ENCODE measurements around the gene ARIH2. TPM values are rescaled to one million over a fixed set of nuclear protein-coding genes. Genes with fewer than 3 reads are reported as not detected.

Gene ARIH2
- total RNA-seq, 1 experiment from 2014 or later: 76.8 TPM

DNA sequence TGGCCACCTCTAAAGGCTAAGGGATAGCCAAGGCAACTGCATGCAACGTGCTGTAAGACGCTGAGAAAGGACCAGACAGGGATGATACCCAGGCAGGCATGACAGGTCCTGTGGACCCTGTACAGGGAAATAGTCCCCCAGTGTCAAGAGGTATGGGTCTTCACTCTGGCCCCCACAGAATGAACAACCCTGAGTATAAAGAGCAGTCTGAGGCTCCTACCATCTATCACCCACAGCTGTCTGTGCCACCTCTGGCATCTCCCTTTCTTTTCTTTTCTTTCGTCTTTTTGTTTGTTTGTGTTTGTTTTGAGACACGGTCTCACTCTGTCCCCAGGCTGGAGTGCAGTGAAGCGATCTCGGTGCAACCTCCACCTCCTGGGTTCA, 38.7 kb upstream of the ARIH2 start:
- Histone ChIP-seq H3K9me3 (ENCODE audit: low read depth, low read length, poor library complexity, severe bottlenecking) (no peaks in the 10 kb centered on the region), H3K27ac (ENCODE audit: low read depth, low read length, poor library complexity, severe bottlenecking) (no peak overlapping the region), H3K27me3 (replicated peaks; ENCODE audit: insufficient read depth, low read depth, low read length, poor library complexity) (no peaks in the 10 kb centered on the region), H3K4me1 (ENCODE audit: insufficient read depth, low read length, poor library complexity, severe bottlenecking) (no peaks in the 10 kb centered on the region), H3K4me3 (ENCODE audit: low read depth, low read length, poor library complexity, severe bottlenecking) (no peak overlapping the region), H3K36me3 (ENCODE audit: insufficient read depth, low read length, poor library complexity, severe bottlenecking) (no peaks in the 10 kb centered on the region)
- intact Hi-C loops (cut with micrococcal nuclease; ENCODE audit: unreplicated experiment): no loop called here
- POLR2A ChIA-PET (ENCODE audit: low non-redundant PET): no interaction called here
- DNase-seq (ENCODE audit: low spot score): no peak
- no TSS peak for BruUV-seq (replicated peaks)
- TF ChIP-seq EZH2 (IDR thresholded peaks at IDR 0.05; ENCODE audit: borderline replicate concordance, low read depth, low read length, poor library complexity, severe bottlenecking): no peak
- TF ChIP-seq, protein P1, sequence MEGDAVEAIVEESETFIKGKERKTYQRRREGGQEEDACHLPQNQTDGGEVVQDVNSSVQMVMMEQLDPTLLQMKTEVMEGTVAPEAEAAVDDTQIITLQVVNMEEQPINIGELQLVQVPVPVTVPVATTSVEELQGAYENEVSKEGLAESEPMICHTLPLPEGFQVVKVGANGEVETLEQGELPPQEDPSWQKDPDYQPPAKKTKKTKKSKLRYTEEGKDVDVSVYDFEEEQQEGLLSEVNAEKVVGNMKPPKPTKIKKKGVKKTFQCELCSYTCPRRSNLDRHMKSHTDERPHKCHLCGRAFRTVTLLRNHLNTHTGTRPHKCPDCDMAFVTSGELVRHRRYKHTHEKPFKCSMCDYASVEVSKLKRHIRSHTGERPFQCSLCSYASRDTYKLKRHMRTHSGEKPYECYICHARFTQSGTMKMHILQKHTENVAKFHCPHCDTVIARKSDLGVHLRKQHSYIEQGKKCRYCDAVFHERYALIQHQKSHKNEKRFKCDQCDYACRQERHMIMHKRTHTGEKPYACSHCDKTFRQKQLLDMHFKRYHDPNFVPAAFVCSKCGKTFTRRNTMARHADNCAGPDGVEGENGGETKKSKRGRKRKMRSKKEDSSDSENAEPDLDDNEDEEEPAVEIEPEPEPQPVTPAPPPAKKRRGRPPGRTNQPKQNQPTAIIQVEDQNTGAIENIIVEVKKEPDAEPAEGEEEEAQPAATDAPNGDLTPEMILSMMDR (conservative IDR thresholded peaks at IDR 0.05; ENCODE audit: low read depth, low read length): no peak
- CTCF ChIA-PET: no interaction called here

DNA sequence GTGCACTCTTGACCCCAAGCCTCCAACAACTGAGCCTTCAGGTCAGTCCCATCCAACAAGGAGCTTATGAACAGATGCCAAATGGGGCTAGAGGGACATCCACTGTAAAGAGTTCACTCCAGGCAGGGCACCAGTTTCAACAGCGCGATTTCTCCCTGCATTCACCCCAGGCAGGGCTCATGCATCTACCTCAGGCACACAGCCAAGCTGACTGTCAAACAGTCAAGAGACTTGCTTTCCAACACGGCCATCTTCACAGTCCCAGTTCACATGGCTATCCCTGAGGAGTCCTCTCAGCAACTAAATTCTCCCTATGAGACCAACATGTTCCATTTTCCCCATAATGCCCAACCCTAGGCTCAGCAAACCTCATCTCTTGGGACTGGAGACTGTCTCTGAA, 37.6 kb upstream of the ARIH2 start:
- no peak overlapping the region for H3K27ac ChIP-seq (ENCODE audit: low read depth, low read length, poor library complexity, severe bottlenecking)
- no peak for TF ChIP-seq EZH2 (IDR thresholded peaks at IDR 0.05; ENCODE audit: borderline replicate concordance, low read depth, low read length, poor library complexity, severe bottlenecking)
- TF ChIP-seq, protein P1 (conservative IDR thresholded peaks at IDR 0.05; ENCODE audit: low read depth, low read length): no peak
- ChIA-PET CTCF (no interaction called here), POLR2A (ENCODE audit: low non-redundant PET) (no interaction called here)
- no peaks in the 10 kb centered on the region for H3K36me3 ChIP-seq (ENCODE audit: insufficient read depth, low read length, poor library complexity, severe bottlenecking)
- BruUV-seq (replicated peaks): no TSS peak
- DNase-seq (ENCODE audit: low spot score): no peak
- no peaks in the 10 kb centered on the region for H3K4me1 ChIP-seq (ENCODE audit: insufficient read depth, low read length, poor library complexity, severe bottlenecking)
- no peaks in the 10 kb centered on the region for H3K27me3 ChIP-seq (replicated peaks; ENCODE audit: insufficient read depth, low read depth, low read length, poor library complexity)
- H3K4me3 ChIP-seq (ENCODE audit: low read depth, low read length, poor library complexity, severe bottlenecking): no peak overlapping the region
- intact Hi-C loops (cut with micrococcal nuclease; ENCODE audit: unreplicated experiment): no loop called here
- H3K9me3 ChIP-seq (ENCODE audit: low read depth, low read length, poor library complexity, severe bottlenecking): no peaks in the 10 kb centered on the region

DNA sequence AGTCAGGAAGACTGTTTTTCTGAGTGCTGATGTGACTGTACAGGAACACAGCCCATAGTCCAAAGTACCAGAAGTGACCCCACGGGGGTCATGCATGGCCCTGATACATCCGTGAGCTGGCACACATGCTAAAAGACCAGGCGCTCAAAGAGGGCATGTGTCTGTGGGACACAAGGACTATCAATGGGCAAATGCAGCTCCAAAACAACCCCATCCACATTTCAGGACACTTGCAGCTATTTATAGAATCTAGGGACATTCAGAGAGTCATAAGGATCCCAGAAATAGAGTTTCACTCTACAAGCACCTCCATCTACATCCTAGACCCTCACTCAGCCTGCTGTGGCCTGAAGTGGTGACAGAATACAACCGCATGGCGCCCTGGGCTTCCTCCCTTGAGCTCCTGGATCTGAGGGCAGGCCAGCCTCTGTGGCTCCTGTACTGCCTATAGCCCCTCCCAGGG, 37.0 kb upstream of the ARIH2 start:
- no peak for DNase-seq (ENCODE audit: low spot score)
- Histone ChIP-seq H3K27me3 (replicated peaks; ENCODE audit: insufficient read depth, low read depth, low read length, poor library complexity) (no peaks in the 10 kb centered on the region), H3K9me3 (ENCODE audit: low read depth, low read length, poor library complexity, severe bottlenecking) (no peaks in the 10 kb centered on the region), H3K4me1 (ENCODE audit: insufficient read depth, low read length, poor library complexity, severe bottlenecking) (no peaks in the 10 kb centered on the region), H3K27ac (ENCODE audit: low read depth, low read length, poor library complexity, severe bottlenecking) (no peak overlapping the region), H3K36me3 (ENCODE audit: insufficient read depth, low read length, poor library complexity, severe bottlenecking) (no peaks in the 10 kb centered on the region), H3K4me3 (ENCODE audit: low read depth, low read length, poor library complexity, severe bottlenecking) (no peak overlapping the region)
- BruUV-seq (replicated peaks): no TSS peak
- CTCF ChIA-PET: no interaction called here
- POLR2A ChIA-PET (ENCODE audit: low non-redundant PET): no interaction called here
- TF ChIP-seq EZH2 (IDR thresholded peaks at IDR 0.05; ENCODE audit: borderline replicate concordance, low read depth, low read length, poor library complexity, severe bottlenecking): no peak
- TF ChIP-seq, protein P1 (conservative IDR thresholded peaks at IDR 0.05; ENCODE audit: low read depth, low read length): no peak
- intact Hi-C loops (cut with micrococcal nuclease; ENCODE audit: unreplicated experiment): no loop called here
